SKM-1 treated with dmso at 0.1 percent for 144 hours (cell line): Measurements from ENCODE around the gene KCTD15.
A peak's percentile ranks its signal among the peaks of the same experiment; 100 is the strongest.

Experiments used
- DNase-seq: peaks from one replicate; lab custom pipeline; 2025; ENCODE audit not compliant: unreplicated experiment; lab: John Stamatoyannopoulos, UW

The KCTD15 gene

GRCh38 chr19:33795370-33796163, 1.1 kb upstream of the KCTD15 start:
- peak; percentile 77 for DNase-seq

GRCh38 chr19:33797802-33798671, 1.4 kb downstream of the KCTD15 start:
- DNase-seq, result no peak

GRCh38 chr19:33798681-33799111, 2.0 kb downstream of the KCTD15 start:
- no peak for DNase-seq

- no peak for DNase-seq
Measured at GRCh38 chr19:33799476-33799875, 2.8 kb downstream of the KCTD15 start.

- no peak for DNase-seq
Measured at GRCh38 chr19:33800012-33800680, 3.5 kb downstream of the KCTD15 start.

- no peak for DNase-seq
Measured at GRCh38 chr19:33801411-33801810, 4.7 kb downstream of the KCTD15 start.

- DNase-seq, result no peak
Measured at GRCh38 chr19:33802001-33802400, 5.3 kb downstream of the KCTD15 start.

- DNase-seq, result no peak
Measured at GRCh38 chr19:33802801-33803200, 6.1 kb downstream of the KCTD15 start.

- no peak for DNase-seq
Measured at GRCh38 chr19:33803383-33803782, 6.7 kb downstream of the KCTD15 start.

- DNase-seq, result no peak
Measured at GRCh38 chr19:33804021-33804799, 7.5 kb downstream of the KCTD15 start.

- DNase-seq, result no peak
Measured at GRCh38 chr19:33805313-33805712, 8.6 kb downstream of the KCTD15 start.

GRCh38 chr19:33805840-33806433, 9.3 kb downstream of the KCTD15 start:
- no peak for DNase-seq

GRCh38 chr19:33806434-33806881, 9.8 kb downstream of the KCTD15 start:
- no peak for DNase-seq

- DNase-seq, result no peak
Measured at GRCh38 chr19:33808399-33808798, 11.7 kb downstream of the KCTD15 start.

GRCh38 chr19:33809960-33810359, 13.3 kb downstream of the KCTD15 start:
- no peak for DNase-seq

- no peak for DNase-seq
Measured at GRCh38 chr19:33810821-33811220, 14.2 kb downstream of the KCTD15 start.

- no peak for DNase-seq
Measured at GRCh38 chr19:33811246-33811645, 14.6 kb downstream of the KCTD15 start.

- peak; percentile 34 for DNase-seq
Measured at GRCh38 chr19:33811736-33812387, 15.2 kb downstream of the KCTD15 start.

- no peak for DNase-seq
Measured at GRCh38 chr19:33812388-33813330, 16.0 kb downstream of the KCTD15 start.
